ENCODE data around the gene RYR1. TPM values are rescaled to one million over a fixed set of nuclear protein-coding genes. Genes with fewer than 3 reads are reported as not detected.

Gene RYR1
- total and polyA plus RNA-seq, 2 of the 8 experiments (the other 6 are each of a cell fraction or from before 2014, with no cell fraction given): 5.8 to 11.8 TPM

DNA sequence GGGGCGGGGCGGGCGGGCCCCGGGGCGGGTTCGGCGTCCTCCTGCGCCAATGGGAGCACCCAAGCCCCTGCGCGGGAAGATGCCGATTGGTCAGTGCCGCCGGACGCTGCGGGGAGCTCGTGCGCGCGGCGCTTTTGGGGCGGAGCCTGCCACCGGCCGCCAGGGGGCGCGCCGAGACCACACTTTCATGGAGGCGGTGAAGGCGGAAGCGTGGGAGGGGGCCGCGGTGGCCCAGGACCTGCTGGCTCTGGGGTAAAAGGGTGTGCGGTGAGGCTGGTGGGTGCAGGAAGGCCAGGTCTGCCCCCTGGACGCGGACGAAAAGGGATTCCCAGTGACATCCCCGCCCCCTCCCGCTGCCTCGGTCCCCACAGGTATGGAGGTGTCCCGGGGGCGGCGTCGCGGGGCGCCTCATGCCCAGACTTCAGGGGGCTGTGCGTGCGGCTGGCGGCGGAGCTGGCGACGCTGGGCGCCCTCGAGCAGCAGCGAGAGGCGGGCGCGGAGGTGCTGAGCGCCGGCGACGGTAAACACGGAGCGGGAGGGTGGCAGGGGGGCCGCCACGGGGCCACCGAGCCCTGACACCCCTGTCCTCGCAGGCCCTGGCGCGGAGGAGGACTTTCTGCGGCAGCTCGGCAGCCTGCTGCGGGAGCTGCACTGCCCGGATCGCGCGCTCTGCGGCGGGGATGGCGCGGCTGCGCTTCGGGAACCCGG is 30.4 kb upstream of the RYR1 start, which contains the start of gene FAM98C (continued):
- TF ChIP-seq SAP30 (IDR thresholded peaks at IDR 0.05; ENCODE audit: insufficient read depth, insufficient replicate concordance, low read length) (no peak), PHF8 (conservative IDR thresholded peaks at IDR 0.05; ENCODE audit: low read depth, low read length) (no peak), SP4 (IDR thresholded peaks at IDR 0.05; ENCODE audit: low read length) (peak; percentile 90), EGR1 (IDR thresholded peaks at IDR 0.05; ENCODE audit: borderline replicate concordance, low read depth, low read length) (peak; percentile 86), CHD2 (IDR thresholded peaks at IDR 0.05; ENCODE audit: low read length) (peak; percentile 81), CBX8 (IDR thresholded peaks at IDR 0.05; ENCODE audit: borderline replicate concordance, low read depth, low read length) (no peak), RAD21 (IDR thresholded peaks at IDR 0.05 in 1 of 2, conservative IDR thresholded peaks at IDR 0.05 in 1 of 2; ENCODE audit: low read depth in 2 of 2, low read length in 2 of 2) (peak; percentile 94 to 95), POLR2A (IDR thresholded peaks at IDR 0.05; ENCODE audit: control extremely low read depth in 1 of 2, low read depth in 2 of 2, low read length in 2 of 2) (0 out of 3 replicates have a peak, but pooled peaks of 1 of the 2 experiments have one; percentile 40), EZH2 (IDR thresholded peaks at IDR 0.05; ENCODE audit: low read depth, low read length, severe bottlenecking) (peak; percentile 14), FOSL1 (IDR thresholded peaks at IDR 0.05; ENCODE audit: insufficient read depth, low read depth, low read length) (peak; percentile 73; the same call in 1 of the 2 replicates), BCL11A (IDR thresholded peaks at IDR 0.05; ENCODE audit: low read depth in 2 of 2, low read length in 2 of 2) (no peak), SP2 (IDR thresholded peaks at IDR 0.05; ENCODE audit: low read length) (peak; percentile 49; the same call in 1 of the 2 replicates), SP1 (IDR thresholded peaks at IDR 0.05; ENCODE audit: low read depth, low read length) (peak; percentile 95), KDM4A (IDR thresholded peaks at IDR 0.05; ENCODE audit: low read depth, low read length, severe bottlenecking) (peak; percentile 97), SIN3A (conservative IDR thresholded peaks at IDR 0.05 in 1 of 2, IDR thresholded peaks at IDR 0.05 in 1 of 2; ENCODE audit: low read depth in 1 of 2, low read length in 2 of 2) (peak; percentile 22 to 80; a peak in 2 of 4 replicates), BRCA1 (IDR thresholded peaks at IDR 0.05; ENCODE audit: low read depth, low read length) (no peak), NANOG (IDR thresholded peaks at IDR 0.05; ENCODE audit: insufficient read depth, low read depth, low read length, poor library complexity, severe bottlenecking) (peak; percentile 17)
- TF ChIP-seq, protein P1, sequence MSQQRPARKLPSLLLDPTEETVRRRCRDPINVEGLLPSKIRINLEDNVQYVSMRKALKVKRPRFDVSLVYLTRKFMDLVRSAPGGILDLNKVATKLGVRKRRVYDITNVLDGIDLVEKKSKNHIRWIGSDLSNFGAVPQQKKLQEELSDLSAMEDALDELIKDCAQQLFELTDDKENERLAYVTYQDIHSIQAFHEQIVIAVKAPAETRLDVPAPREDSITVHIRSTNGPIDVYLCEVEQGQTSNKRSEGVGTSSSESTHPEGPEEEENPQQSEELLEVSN (IDR thresholded peaks at IDR 0.05): peak; percentile 77
